Measurements from ENCODE around the gene FAHD2A. TPM values are rescaled to one million over a fixed set of nuclear protein-coding genes. Genes with fewer than 3 reads are reported as not detected.
A peak's percentile ranks its signal among the peaks of the same experiment; 100 is the strongest.
"Not testable (repeated sequence)": the region's sequence is repeated elsewhere in the genome, so short reads cannot be mapped to it uniquely, and the experiment has no call there.

Gene FAHD2A
- total RNA-seq, 1 donor from 2014 or later: 27.4 TPM

DNA sequence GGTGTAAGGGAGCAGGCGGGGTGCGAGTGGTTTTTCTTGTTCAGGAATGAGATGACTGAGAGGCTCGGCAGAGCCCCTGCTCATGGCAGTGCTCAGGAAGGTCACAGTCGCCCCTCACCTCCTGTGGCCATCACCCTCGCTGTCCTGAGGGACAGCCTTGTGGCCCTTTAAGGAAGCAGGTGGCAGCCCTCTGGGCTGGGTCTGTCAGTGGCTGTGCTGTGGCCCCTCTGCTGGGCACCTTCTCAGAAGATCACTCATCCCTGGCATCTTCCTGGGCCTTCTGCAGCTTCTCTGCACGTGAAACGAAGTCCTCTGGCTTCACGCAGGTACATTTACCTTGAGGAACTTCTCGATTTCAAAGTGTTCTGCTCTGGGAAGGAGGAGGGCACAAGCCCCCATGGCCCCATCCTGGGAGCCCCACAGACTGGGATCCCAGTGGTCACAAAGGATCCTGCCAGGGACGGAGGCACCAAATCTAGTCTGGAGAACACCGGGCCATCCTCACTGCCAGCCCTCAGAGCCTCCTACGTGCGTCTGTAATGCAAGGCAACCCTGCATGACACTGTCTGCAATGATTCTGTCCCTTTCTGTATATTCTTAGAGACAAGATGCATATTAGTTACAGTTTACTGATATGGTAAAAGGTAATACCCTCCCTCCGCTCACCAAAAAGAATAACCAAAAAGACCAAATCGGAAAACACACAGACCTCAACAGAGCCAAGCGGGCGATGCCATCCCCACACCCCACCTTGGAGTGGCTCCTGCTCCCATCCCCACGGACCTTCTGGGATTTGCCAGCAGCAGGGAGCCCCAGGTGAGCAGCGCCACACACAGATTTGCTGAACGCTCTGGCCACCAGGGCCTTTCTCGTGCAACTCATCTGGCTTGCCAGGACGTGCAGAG, 25.9 kb upstream of the FAHD2A start:
- Mint-ChIP-seq H3K27me3 (ENCODE audit: low read depth) (peaks cover 7% of the 10 kb centered on the region), H3K9me3 (ENCODE audit: low read depth) (peaks cover under 1% of the 10 kb centered on the region), H3K4me3 (ENCODE audit: unreplicated experiment) (no peak overlapping the region), H3K36me3 (ENCODE audit: low read depth) (peaks cover 1% of the 10 kb centered on the region), H3K27ac (ENCODE audit: unreplicated experiment) (no peak overlapping the region), H3K4me1 (ENCODE audit: low read depth) (no peaks in the 10 kb centered on the region)
- TF ChIP-seq, protein P1, sequence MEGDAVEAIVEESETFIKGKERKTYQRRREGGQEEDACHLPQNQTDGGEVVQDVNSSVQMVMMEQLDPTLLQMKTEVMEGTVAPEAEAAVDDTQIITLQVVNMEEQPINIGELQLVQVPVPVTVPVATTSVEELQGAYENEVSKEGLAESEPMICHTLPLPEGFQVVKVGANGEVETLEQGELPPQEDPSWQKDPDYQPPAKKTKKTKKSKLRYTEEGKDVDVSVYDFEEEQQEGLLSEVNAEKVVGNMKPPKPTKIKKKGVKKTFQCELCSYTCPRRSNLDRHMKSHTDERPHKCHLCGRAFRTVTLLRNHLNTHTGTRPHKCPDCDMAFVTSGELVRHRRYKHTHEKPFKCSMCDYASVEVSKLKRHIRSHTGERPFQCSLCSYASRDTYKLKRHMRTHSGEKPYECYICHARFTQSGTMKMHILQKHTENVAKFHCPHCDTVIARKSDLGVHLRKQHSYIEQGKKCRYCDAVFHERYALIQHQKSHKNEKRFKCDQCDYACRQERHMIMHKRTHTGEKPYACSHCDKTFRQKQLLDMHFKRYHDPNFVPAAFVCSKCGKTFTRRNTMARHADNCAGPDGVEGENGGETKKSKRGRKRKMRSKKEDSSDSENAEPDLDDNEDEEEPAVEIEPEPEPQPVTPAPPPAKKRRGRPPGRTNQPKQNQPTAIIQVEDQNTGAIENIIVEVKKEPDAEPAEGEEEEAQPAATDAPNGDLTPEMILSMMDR (IDR thresholded peaks at IDR 0.05): no peak
- DNase-seq (ENCODE audit: low spot score): no peak

DNA sequence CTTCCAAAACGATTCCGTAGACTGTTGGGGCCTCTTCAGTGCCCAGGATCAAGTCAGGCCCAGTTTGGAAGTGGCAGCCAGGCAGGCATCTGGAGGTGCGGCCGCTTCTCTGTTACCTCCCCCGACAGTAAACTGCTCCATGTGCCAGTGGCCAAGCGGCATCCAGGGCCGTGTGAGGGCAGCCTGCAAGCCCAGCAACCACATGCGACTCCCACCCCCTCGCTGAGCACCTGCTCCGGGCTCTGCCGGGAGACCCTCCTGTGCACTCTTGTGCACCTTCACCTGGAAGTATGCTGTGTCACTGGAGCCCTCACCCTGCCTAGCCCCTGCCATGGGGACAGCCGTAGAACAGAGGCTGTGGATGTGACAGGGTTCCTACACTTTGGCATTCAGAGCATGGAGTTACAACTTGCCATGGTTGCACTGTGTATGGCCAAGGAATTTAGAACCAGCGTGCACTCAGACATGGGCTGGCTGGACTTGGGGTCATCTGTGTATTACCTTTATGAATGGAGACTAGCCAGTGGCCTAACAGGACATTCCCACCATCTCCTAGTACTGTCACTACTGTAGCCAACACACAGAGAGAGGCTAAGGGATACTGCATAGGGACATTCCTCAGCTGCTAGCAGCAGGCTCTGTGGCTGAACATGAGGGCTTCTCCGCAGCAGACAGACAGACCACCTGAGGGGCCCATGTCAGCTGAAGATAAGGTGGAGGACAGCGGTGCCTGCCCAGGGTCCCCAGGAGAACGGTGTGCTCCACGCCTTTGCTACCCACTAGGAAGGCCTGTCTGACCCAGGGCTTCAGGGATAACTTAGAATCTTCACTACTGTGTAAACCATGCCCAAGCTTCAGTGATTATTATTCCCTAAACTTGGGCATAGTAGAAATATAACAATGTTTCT, 25.0 kb upstream of the FAHD2A start:
- DNase-seq (ENCODE audit: low spot score): no peak
- no peaks in the 10 kb centered on the region for H3K4me1 Mint-ChIP-seq (ENCODE audit: low read depth)
- H3K27me3 Mint-ChIP-seq (ENCODE audit: low read depth): peaks cover 11% of the 10 kb centered on the region
- H3K36me3 Mint-ChIP-seq (ENCODE audit: low read depth): peaks cover 1% of the 10 kb centered on the region
- H3K9me3 Mint-ChIP-seq (ENCODE audit: low read depth): no peaks in the 10 kb centered on the region
- no peak overlapping the region for H3K4me3 Mint-ChIP-seq (ENCODE audit: unreplicated experiment)
- no peak overlapping the region for H3K27ac Mint-ChIP-seq (ENCODE audit: unreplicated experiment)
- TF ChIP-seq, protein P1 (IDR thresholded peaks at IDR 0.05): no peak

GRCh38 chr2:95378281-95378680, 24.2 kb upstream of the FAHD2A start:
- not testable (repeated sequence) for H3K4me1 Mint-ChIP-seq (ENCODE audit: low read depth); H3K27ac Mint-ChIP-seq (ENCODE audit: unreplicated experiment); H3K9me3 Mint-ChIP-seq (ENCODE audit: low read depth); H3K4me3 Mint-ChIP-seq (ENCODE audit: unreplicated experiment); DNase-seq (ENCODE audit: low spot score); H3K36me3 Mint-ChIP-seq (ENCODE audit: low read depth)
- H3K27me3 Mint-ChIP-seq (ENCODE audit: low read depth): peaks cover 11% of the 10 kb centered on the region

GRCh38 chr2:95379371-95379831, 23.1 kb upstream of the FAHD2A start:
- Mint-ChIP-seq H3K27ac (ENCODE audit: unreplicated experiment) (no peak overlapping the region), H3K4me3 (ENCODE audit: unreplicated experiment) (no peak overlapping the region), H3K9me3 (ENCODE audit: low read depth) (no peaks in the 10 kb centered on the region), H3K36me3 (ENCODE audit: low read depth) (peaks cover 1% of the 10 kb centered on the region), H3K27me3 (ENCODE audit: low read depth) (peaks cover 11% of the 10 kb centered on the region), H3K4me1 (ENCODE audit: low read depth) (no peaks in the 10 kb centered on the region)
- no peak for DNase-seq (ENCODE audit: low spot score)
- TF ChIP-seq, protein P1 (IDR thresholded peaks at IDR 0.05): peak; percentile 45

- H3K36me3 Mint-ChIP-seq (ENCODE audit: low read depth): peaks cover 1% of the 10 kb centered on the region
- H3K4me3 Mint-ChIP-seq (ENCODE audit: unreplicated experiment): no peak overlapping the region
- H3K9me3 Mint-ChIP-seq (ENCODE audit: low read depth): no peaks in the 10 kb centered on the region
- peaks cover 11% of the 10 kb centered on the region for H3K27me3 Mint-ChIP-seq (ENCODE audit: low read depth)
- H3K27ac Mint-ChIP-seq (ENCODE audit: unreplicated experiment): no peak overlapping the region
- TF ChIP-seq, protein P1 (IDR thresholded peaks at IDR 0.05): no peak
- no peak for DNase-seq (ENCODE audit: low spot score)
- peaks cover 4% of the 10 kb centered on the region for H3K4me1 Mint-ChIP-seq (ENCODE audit: low read depth)
Observed at GRCh38 chr2:95380280-95380679, 22.2 kb upstream of the FAHD2A start.
